Keratinocyte (primary cell): ENCODE measurements around the gene PPRC1.
A peak's percentile ranks its signal among the peaks of the same experiment; 100 is the strongest.

Source experiments
- EZH2 ChIP-seq: IDR thresholded peaks from one replicate; pipeline ENCODE4 v1.6.1; 2012; ENCODE audit warnings: inconsistent platforms, mild to moderate bottlenecking, low read length, moderate library complexity
- TF ChIP-seq, protein P1 (sequence below), 3 experiments: IDR thresholded peaks in 1 of 3; conservative IDR thresholded peaks in 1 of 3; optimal IDR thresholded peaks in 1 of 3; 2 replicates in 2 of 3; 3 replicates in 1 of 3; pipeline versions ENCODE3 to v1.5.1; 2011; ENCODE audit warnings: low read length in 3 of 3, mild to moderate bottlenecking in 3 of 3, moderate library complexity in 2 of 3, control low read depth in 1 of 3, inconsistent platforms in 1 of 3; ENCODE audit not compliant: insufficient read depth in 2 of 3; ENCODE audit errors: extremely low read depth in 1 of 3

- TF ChIP-seq, protein P1, sequence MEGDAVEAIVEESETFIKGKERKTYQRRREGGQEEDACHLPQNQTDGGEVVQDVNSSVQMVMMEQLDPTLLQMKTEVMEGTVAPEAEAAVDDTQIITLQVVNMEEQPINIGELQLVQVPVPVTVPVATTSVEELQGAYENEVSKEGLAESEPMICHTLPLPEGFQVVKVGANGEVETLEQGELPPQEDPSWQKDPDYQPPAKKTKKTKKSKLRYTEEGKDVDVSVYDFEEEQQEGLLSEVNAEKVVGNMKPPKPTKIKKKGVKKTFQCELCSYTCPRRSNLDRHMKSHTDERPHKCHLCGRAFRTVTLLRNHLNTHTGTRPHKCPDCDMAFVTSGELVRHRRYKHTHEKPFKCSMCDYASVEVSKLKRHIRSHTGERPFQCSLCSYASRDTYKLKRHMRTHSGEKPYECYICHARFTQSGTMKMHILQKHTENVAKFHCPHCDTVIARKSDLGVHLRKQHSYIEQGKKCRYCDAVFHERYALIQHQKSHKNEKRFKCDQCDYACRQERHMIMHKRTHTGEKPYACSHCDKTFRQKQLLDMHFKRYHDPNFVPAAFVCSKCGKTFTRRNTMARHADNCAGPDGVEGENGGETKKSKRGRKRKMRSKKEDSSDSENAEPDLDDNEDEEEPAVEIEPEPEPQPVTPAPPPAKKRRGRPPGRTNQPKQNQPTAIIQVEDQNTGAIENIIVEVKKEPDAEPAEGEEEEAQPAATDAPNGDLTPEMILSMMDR (optimal IDR thresholded peaks at IDR 0.05 in 1 of 3, IDR thresholded peaks at IDR 0.05 in 1 of 3, conservative IDR thresholded peaks at IDR 0.05 in 1 of 3; ENCODE audit: extremely low read depth in 1 of 3, insufficient read depth in 2 of 3, low read length in 3 of 3) = peak in 1 of 3 experiments; percentile 18
- no peak for TF ChIP-seq EZH2
Measured at GRCh38 chr10:102112210-102112817, 20.5 kb upstream of the PPRC1 start.
